ENCODE measurements around the gene CCDC80.

- TF ChIP-seq CTCF (conservative IDR thresholded peaks at IDR 0.05; ENCODE audit: low read length) = no peak
- TF ChIP-seq EZH2phosphoT487 (IDR thresholded peaks at IDR 0.05; ENCODE audit: borderline replicate concordance, low read depth, low read length) = no peak
Observed at GRCh38 chr3:112649478-112649735, 8.5 kb upstream of the CCDC80 start.

Measured in OCI-LY7 (cell line).